SK-N-SH (cell line): ENCODE results near the gene FOXP1. TPM values are rescaled to one million over a fixed set of nuclear protein-coding genes. Genes with fewer than 3 reads are reported as not detected.

Source experiments
- CTCF ChIA-PET: fragments of 300-600, 350-600 bp; formaldehyde crosslinking; extraction: SDS; loops from one replicate; lab custom pipeline; 2021; lab: Yijun Ruan, JAX
- POLR2A ChIA-PET: fragments of 350-600 bp; sonication (Branson Sonifier 250); formaldehyde crosslinking; extraction: SDS; loops from one replicate; lab custom pipeline; 2020; ENCODE audit warnings: antibody characterized with exemption, inconsistent platforms; lab: Yijun Ruan, JAX
- DNase-seq: peaks from one replicate; pipeline ENCODE4 v3.0.0; 2012
- H2AFZ ChIP-seq: fragments of 200-600 bp; sonication (generic); 2 replicates; pipeline ENCODE4 v1.8.1; 2016; ENCODE audit warnings: antibody characterized with exemption, mild to moderate bottlenecking, low read depth
- H3F3A ChIP-seq: fragments of 200-600 bp; sonication (generic); replicated peaks from 2 replicates; pipeline ENCODE3; 2016; ENCODE audit warnings: antibody characterized with exemption, mild to moderate bottlenecking; ENCODE audit not compliant: insufficient read depth
- H3K27ac ChIP-seq, 2 experiments: fragments of 200-500 bp in 1 of 2; fragments of 200-600 bp in 1 of 2; sonication (Bioruptor generic) in 1 of 2; sonication (generic), shearing (Covaris generic) in 1 of 2; 2 replicates each; pipeline versions ENCODE4 v1.5.1 to v1.6.1; 2014 to 2016; ENCODE audit warnings: low read depth in 2 of 2, inconsistent platforms in 1 of 2, low read length in 1 of 2, mild to moderate bottlenecking in 1 of 2, mixed read lengths in 1 of 2
- H3K27me3 ChIP-seq: fragments of 200-600 bp; sonication (generic), shearing (Covaris generic); 2 replicates; pipeline ENCODE4 v1.6.1; 2016; ENCODE audit warnings: mixed run types; ENCODE audit not compliant: insufficient read depth
- H3K36me3 ChIP-seq, 2 experiments: fragments of 200-500 bp in 1 of 2; fragments of 200-600 bp in 1 of 2; sonication (Bioruptor generic) in 1 of 2; sonication (generic) in 1 of 2; replicated peaks in 1 of 2; 2 replicates each; pipeline versions ENCODE3 to v1.5.1; 2014 to 2016; ENCODE audit warnings: low read length in 1 of 2, mild to moderate bottlenecking in 1 of 2; ENCODE audit not compliant: insufficient read depth in 2 of 2, control insufficient read depth in 1 of 2
- H3K4me1 ChIP-seq, 2 experiments: fragments of 200-500 bp in 1 of 2; fragments of 200-600 bp in 1 of 2; sonication (Bioruptor generic) in 1 of 2; sonication (generic), shearing (Covaris generic) in 1 of 2; 2 replicates each; pipeline versions ENCODE4 v1.5.1 to v1.6.1; 2014 to 2016; ENCODE audit warnings: low read depth in 1 of 2, low read length in 1 of 2, mixed run types in 1 of 2; ENCODE audit not compliant: insufficient read depth in 2 of 2, control insufficient read depth in 1 of 2
- H3K4me2 ChIP-seq: fragments of 200-600 bp; sonication (generic), shearing (Covaris generic); 2 replicates; pipeline ENCODE4 v1.6.1; 2017; ENCODE audit warnings: mixed run types
- H3K4me3 ChIP-seq, 2 experiments: fragments of 200-500 bp in 1 of 2; fragments of 200-600 bp in 1 of 2; sonication (Bioruptor generic) in 1 of 2; sonication (generic), shearing (Covaris generic) in 1 of 2; 2 replicates each; pipeline versions ENCODE4 v1.5.1 to v1.8.1; 2014 to 2016; ENCODE audit warnings: low read depth in 2 of 2, inconsistent platforms in 1 of 2, low read length in 1 of 2, mild to moderate bottlenecking in 1 of 2, mixed read lengths in 1 of 2, moderate library complexity in 1 of 2
- H3K79me2 ChIP-seq: fragments of 200-600 bp; sonication (generic); 2 replicates; pipeline ENCODE4 v1.8.1; 2017; ENCODE audit warnings: mild to moderate bottlenecking; ENCODE audit not compliant: insufficient read depth
- H3K9ac ChIP-seq: fragments of 200-600 bp; sonication (generic); 2 replicates; pipeline ENCODE4 v1.6.1; 2017; ENCODE audit warnings: mixed run types
- H3K9me2 ChIP-seq: fragments of 200-600 bp; sonication (generic); 2 replicates; pipeline ENCODE4 v1.6.1; 2017; ENCODE audit warnings: mixed run types
- H3K9me3 ChIP-seq: fragments of 200-600 bp; sonication (generic); 2 replicates; pipeline ENCODE4 v1.6.1; 2017; ENCODE audit warnings: mixed run types, mild to moderate bottlenecking, moderate library complexity
- H4K20me1 ChIP-seq: fragments of 200-600 bp; sonication (generic); 2 replicates; pipeline ENCODE4 v1.6.1; 2017; ENCODE audit warnings: mild to moderate bottlenecking, mixed run types; ENCODE audit not compliant: insufficient read depth
- CHD2 ChIP-seq: fragments of 150-350 bp; IDR thresholded peaks from 2 replicates; pipeline ENCODE4 v1.6.1; 2018; ENCODE audit warnings: low read length; ENCODE audit not compliant: partially characterized antibody
- EZH2phosphoT487 ChIP-seq: fragments of 200-600 bp; sonication (generic); IDR thresholded peaks from 2 replicates; pipeline ENCODE4 v1.6.1; 2017; ENCODE audit warnings: low read depth, mixed run types, mild to moderate bottlenecking, antibody characterized with exemption, moderate library complexity, borderline replicate concordance
- MEF2A ChIP-seq: IDR thresholded peaks from 2 replicates; pipeline ENCODE4 v1.4.0; 2012; ENCODE audit warnings: low read depth, borderline replicate concordance
- MXI1 ChIP-seq: IDR thresholded peaks from 2 replicates; pipeline ENCODE4 v1.6.1; 2012; ENCODE audit warnings: mild to moderate bottlenecking, low read depth, low read length, improper control_type of control experiment
- TAF1 ChIP-seq: IDR thresholded peaks from 2 replicates; pipeline ENCODE4 v1.6.1; 2012; ENCODE audit warnings: low read depth, mild to moderate bottlenecking, low read length, moderate library complexity, borderline replicate concordance
- TEAD4 ChIP-seq: IDR thresholded peaks from 2 replicates; pipeline ENCODE4 v1.4.0; 2012; ENCODE audit warnings: mild to moderate bottlenecking, borderline replicate concordance; ENCODE audit not compliant: insufficient read depth
- YY1 ChIP-seq: IDR thresholded peaks from 2 replicates; pipeline ENCODE4 v1.4.0; 2012; ENCODE audit warnings: low read depth, mild to moderate bottlenecking
- WGBS: methylation state at CpG from one replicate; pipeline ENCODE4 v1.1.6; 2017; ENCODE audit warnings: low lambda C conversion rate; 5-methylcytosine and 5-hydroxymethylcytosine counted together
- polyA plus RNA-seq, 3 experiments: library from polyadenylated mRNA; depleted of rRNA; stranded (reverse); fragments of >200 nt; gene quantifications; 2 replicates each; pipeline ENCODE4 v1.2.3, GENCODE V29; 2012
- TF ChIP-seq, protein P1 (sequence below): IDR thresholded peaks from 2 replicates; pipeline ENCODE4 v1.4.0; 2012; ENCODE audit warnings: low read depth, borderline replicate concordance
- TF ChIP-seq, protein P2 (sequence below): IDR thresholded peaks from 2 replicates; pipeline ENCODE4 v1.6.1; 2012; ENCODE audit warnings: mild to moderate bottlenecking, low read depth, low read length, moderate library complexity
- TF ChIP-seq, protein P3 (sequence below): IDR thresholded peaks from 2 replicates; pipeline ENCODE4 v1.4.0; 2012; ENCODE audit warnings: low read depth
- TF ChIP-seq, protein P4 (sequence below): IDR thresholded peaks from 2 replicates; pipeline ENCODE4 v1.4.0; 2012; ENCODE audit warnings: low read depth, borderline replicate concordance

The FOXP1 gene
- polyA plus RNA-seq, 1 of the 3 experiments (the other 2 are of a cell fraction), result 8.8 TPM

DNA sequence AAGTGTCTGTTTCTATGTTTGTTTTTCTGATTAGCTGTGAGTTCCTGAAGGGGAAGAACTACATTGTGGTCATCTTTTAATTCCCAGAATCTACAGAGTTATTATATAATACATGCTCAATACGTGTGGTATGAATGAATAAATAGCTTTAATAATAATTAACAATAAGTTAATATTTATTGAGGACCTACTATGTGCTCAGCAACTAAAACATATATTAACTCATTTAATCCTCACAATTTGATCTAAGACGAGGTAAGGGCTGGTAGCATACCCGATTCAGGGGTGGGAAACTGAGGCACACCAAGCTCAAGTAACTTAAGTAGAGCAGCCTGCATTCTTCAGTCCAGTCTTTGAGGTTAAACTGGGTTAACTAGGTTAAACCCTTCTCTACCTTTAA, 553.8 kb downstream of the FOXP1 start:
- DNase-seq, result no peak
- Histone ChIP-seq H3K9me2 (no peaks in the 10 kb centered on the region), H3K4me3 (no peak overlapping the region), H3K36me3 (peaks cover 1 to 59% of the 10 kb centered on the region in 2 experiments), H3K4me1 (peaks cover 17 to 20% of the 10 kb centered on the region in 2 experiments; a peak in 1 of 4 replicates), H3F3A (peaks cover 9% of the 10 kb centered on the region), H3K27me3 (no peaks in the 10 kb centered on the region), H3K4me2 (no peak overlapping the region), H4K20me1 (peaks cover 12% of the 10 kb centered on the region; the same call in 1 of the 2 replicates), H3K27ac (no peak overlapping the region), H2AFZ (no peak overlapping the region), H3K9ac (no peak overlapping the region), H3K9me3 (no peaks in the 10 kb centered on the region), H3K79me2 (peaks cover 99% of the 10 kb centered on the region)
- POLR2A ChIA-PET, result no interaction called here
- CTCF ChIA-PET, result no interaction called here
- TF ChIP-seq, protein P1, sequence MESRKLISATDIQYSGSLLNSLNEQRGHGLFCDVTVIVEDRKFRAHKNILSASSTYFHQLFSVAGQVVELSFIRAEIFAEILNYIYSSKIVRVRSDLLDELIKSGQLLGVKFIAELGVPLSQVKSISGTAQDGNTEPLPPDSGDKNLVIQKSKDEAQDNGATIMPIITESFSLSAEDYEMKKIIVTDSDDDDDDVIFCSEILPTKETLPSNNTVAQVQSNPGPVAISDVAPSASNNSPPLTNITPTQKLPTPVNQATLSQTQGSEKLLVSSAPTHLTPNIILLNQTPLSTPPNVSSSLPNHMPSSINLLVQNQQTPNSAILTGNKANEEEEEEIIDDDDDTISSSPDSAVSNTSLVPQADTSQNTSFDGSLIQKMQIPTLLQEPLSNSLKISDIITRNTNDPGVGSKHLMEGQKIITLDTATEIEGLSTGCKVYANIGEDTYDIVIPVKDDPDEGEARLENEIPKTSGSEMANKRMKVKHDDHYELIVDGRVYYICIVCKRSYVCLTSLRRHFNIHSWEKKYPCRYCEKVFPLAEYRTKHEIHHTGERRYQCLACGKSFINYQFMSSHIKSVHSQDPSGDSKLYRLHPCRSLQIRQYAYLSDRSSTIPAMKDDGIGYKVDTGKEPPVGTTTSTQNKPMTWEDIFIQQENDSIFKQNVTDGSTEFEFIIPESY, result no peak
- TF ChIP-seq CHD2 (no peak), TAF1 (no peak), MEF2A (no peak), EZH2phosphoT487 (no peak), MXI1 (no peak), TEAD4 (no peak), YY1 (no peak)
- TF ChIP-seq, protein P2, sequence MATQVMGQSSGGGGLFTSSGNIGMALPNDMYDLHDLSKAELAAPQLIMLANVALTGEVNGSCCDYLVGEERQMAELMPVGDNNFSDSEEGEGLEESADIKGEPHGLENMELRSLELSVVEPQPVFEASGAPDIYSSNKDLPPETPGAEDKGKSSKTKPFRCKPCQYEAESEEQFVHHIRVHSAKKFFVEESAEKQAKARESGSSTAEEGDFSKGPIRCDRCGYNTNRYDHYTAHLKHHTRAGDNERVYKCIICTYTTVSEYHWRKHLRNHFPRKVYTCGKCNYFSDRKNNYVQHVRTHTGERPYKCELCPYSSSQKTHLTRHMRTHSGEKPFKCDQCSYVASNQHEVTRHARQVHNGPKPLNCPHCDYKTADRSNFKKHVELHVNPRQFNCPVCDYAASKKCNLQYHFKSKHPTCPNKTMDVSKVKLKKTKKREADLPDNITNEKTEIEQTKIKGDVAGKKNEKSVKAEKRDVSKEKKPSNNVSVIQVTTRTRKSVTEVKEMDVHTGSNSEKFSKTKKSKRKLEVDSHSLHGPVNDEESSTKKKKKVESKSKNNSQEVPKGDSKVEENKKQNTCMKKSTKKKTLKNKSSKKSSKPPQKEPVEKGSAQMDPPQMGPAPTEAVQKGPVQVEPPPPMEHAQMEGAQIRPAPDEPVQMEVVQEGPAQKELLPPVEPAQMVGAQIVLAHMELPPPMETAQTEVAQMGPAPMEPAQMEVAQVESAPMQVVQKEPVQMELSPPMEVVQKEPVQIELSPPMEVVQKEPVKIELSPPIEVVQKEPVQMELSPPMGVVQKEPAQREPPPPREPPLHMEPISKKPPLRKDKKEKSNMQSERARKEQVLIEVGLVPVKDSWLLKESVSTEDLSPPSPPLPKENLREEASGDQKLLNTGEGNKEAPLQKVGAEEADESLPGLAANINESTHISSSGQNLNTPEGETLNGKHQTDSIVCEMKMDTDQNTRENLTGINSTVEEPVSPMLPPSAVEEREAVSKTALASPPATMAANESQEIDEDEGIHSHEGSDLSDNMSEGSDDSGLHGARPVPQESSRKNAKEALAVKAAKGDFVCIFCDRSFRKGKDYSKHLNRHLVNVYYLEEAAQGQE, result no peak
- TF ChIP-seq, protein P3, sequence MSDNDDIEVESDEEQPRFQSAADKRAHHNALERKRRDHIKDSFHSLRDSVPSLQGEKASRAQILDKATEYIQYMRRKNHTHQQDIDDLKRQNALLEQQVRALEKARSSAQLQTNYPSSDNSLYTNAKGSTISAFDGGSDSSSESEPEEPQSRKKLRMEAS, result no peak
- TF ChIP-seq, protein P4, sequence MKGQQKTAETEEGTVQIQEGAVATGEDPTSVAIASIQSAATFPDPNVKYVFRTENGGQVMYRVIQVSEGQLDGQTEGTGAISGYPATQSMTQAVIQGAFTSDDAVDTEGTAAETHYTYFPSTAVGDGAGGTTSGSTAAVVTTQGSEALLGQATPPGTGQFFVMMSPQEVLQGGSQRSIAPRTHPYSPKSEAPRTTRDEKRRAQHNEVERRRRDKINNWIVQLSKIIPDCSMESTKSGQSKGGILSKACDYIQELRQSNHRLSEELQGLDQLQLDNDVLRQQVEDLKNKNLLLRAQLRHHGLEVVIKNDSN, result no peak
- WGBS, result 87% methylated on average over 3 of the region's 3 CpGs
